Keratinocyte (primary cell): ENCODE data around the gene CPA4. TPM values are rescaled to one million over a fixed set of nuclear protein-coding genes. Genes with fewer than 3 reads are reported as not detected.
A peak's percentile ranks its signal among the peaks of the same experiment; 100 is the strongest.

Source experiments
- DNase-seq: peaks from one replicate; pipeline ENCODE4 v3.0.0-alpha.2; 2011; ENCODE audit warnings: low read depth, missing footprints, low spot score
- FAIRE-seq: peaks from 2 replicates; lab custom pipeline; 2011; peaks lifted over from hg19 to GRCh38; lab: Jason Lieb, UNC
- H2AFZ ChIP-seq: 2 replicates; pipeline ENCODE4 v1.6.0; 2012; ENCODE audit warnings: low read length, control low read depth, inconsistent platforms; ENCODE audit not compliant: control insufficient read depth
- H3K27ac ChIP-seq: 2 replicates; pipeline ENCODE4 v1.5.1; 2011; ENCODE audit warnings: low read length; ENCODE audit not compliant: control insufficient read depth, insufficient read depth
- H3K27me3 ChIP-seq: 3 replicates; pipeline ENCODE4 v1.6.0; 2011; ENCODE audit warnings: low read length; ENCODE audit not compliant: control insufficient read depth, insufficient read depth; ENCODE audit errors: extremely low read depth
- H3K36me3 ChIP-seq, 2 experiments: 2 replicates in 1 of 2; 3 replicates in 1 of 2; pipeline ENCODE4 v1.5.1; 2011; ENCODE audit warnings: low read length in 2 of 2, mild to moderate bottlenecking in 1 of 2; ENCODE audit not compliant: control insufficient read depth in 2 of 2, insufficient read depth in 2 of 2; ENCODE audit errors: extremely low read depth in 1 of 2
- H3K4me1 ChIP-seq: 3 replicates; pipeline ENCODE4 v1.5.1; 2011; ENCODE audit warnings: low read length; ENCODE audit not compliant: control insufficient read depth, insufficient read depth; ENCODE audit errors: extremely low read depth
- H3K4me2 ChIP-seq: 3 replicates; pipeline ENCODE4 v1.6.0; 2011; ENCODE audit warnings: low read depth, low read length; ENCODE audit not compliant: control insufficient read depth, insufficient read depth; ENCODE audit errors: extremely low read depth
- H3K4me3 ChIP-seq, 3 experiments: fragments of 200-600 bp in 1 of 3; sonication (generic) in 1 of 3; 2 replicates in 2 of 3; 3 replicates in 1 of 3; pipeline ENCODE4 v1.5.1; 2011 to 2016; ENCODE audit warnings: low read length in 3 of 3, mild to moderate bottlenecking in 3 of 3, control low read depth in 2 of 3, inconsistent platforms in 1 of 3, low read depth in 1 of 3, mixed read lengths in 1 of 3, mixed run types in 1 of 3, moderate library complexity in 1 of 3; ENCODE audit not compliant: control insufficient read depth in 2 of 3, insufficient read depth in 2 of 3; ENCODE audit errors: extremely low read depth in 1 of 3
- H3K79me2 ChIP-seq: 2 replicates; pipeline ENCODE4 v1.6.0; 2012; ENCODE audit warnings: low read length; ENCODE audit not compliant: control insufficient read depth, insufficient read depth
- H3K9ac ChIP-seq: 3 replicates; pipeline ENCODE4 v1.6.0; 2011; ENCODE audit warnings: low read length; ENCODE audit not compliant: control insufficient read depth, insufficient read depth; ENCODE audit errors: extremely low read depth
- H3K9me1 ChIP-seq: 3 replicates; pipeline ENCODE4 v1.6.0; 2011; ENCODE audit warnings: low read length; ENCODE audit not compliant: control insufficient read depth, insufficient read depth; ENCODE audit errors: extremely low read depth
- H3K9me3 ChIP-seq: 2 replicates; pipeline ENCODE4 v1.5.1; 2012; ENCODE audit warnings: low read depth, low read length; ENCODE audit not compliant: control insufficient read depth
- H4K20me1 ChIP-seq: 3 replicates; pipeline ENCODE4 v1.6.0; 2011; ENCODE audit warnings: low read length; ENCODE audit not compliant: control insufficient read depth, insufficient read depth; ENCODE audit errors: extremely low read depth
- CTCF ChIP-seq, 3 experiments: IDR thresholded peaks in 1 of 3; conservative IDR thresholded peaks in 1 of 3; optimal IDR thresholded peaks in 1 of 3; 2 replicates in 2 of 3; 3 replicates in 1 of 3; pipeline versions ENCODE3 to v1.5.1; 2011; ENCODE audit warnings: low read length in 3 of 3, mild to moderate bottlenecking in 3 of 3, moderate library complexity in 2 of 3, control low read depth in 1 of 3, inconsistent platforms in 1 of 3; ENCODE audit not compliant: insufficient read depth in 2 of 3; ENCODE audit errors: extremely low read depth in 1 of 3
- EZH2 ChIP-seq: IDR thresholded peaks from one replicate; pipeline ENCODE4 v1.6.1; 2012; ENCODE audit warnings: inconsistent platforms, mild to moderate bottlenecking, low read length, moderate library complexity
- dilution Hi-C: fragments of 300-500 bp; cut with MboI; formaldehyde crosslinking; loops from one replicate; pipeline ENCODE4 v1.7.0; 2020; ENCODE audit warnings: low sequenced_read_pairs; ENCODE audit not compliant: extremely low pct_ligation_motif_present
- polyA plus RNA-seq, 5 experiments: library from polyadenylated mRNA; depleted of rRNA in 3 of 5; stranded (reverse) in 3 of 5; stranded (forward) in 1 of 5; unstranded in 1 of 5; fragments of >200 nt; gene quantifications; 1 replicate in 1 of 5; 2 replicates in 3 of 5; 3 replicates in 1 of 5; pipeline versions ENCODE4 v1.2.1 to v1.2.3, GENCODE V29; 2011 to 2012; ENCODE audit warnings: missing spikeins in 2 of 5, low read depth in 1 of 5, low replicate concordance in 1 of 5

CPA4 gene
- polyA plus RNA-seq, 1 donor (not counting 4 experiments of a cell fraction or from before 2014, with no cell fraction given) = 248 TPM

GRCh38 chr7:130288829-130289228, 4.1 kb upstream of the CPA4 start:
- peak in 1 of 3 experiments; percentile 21 for TF ChIP-seq CTCF (optimal IDR thresholded peaks at IDR 0.05 in 1 of 3, IDR thresholded peaks at IDR 0.05 in 1 of 3, conservative IDR thresholded peaks at IDR 0.05 in 1 of 3; ENCODE audit: extremely low read depth in 1 of 3, insufficient read depth in 2 of 3, low read length in 3 of 3)
- no peak for TF ChIP-seq EZH2
- no peak for FAIRE-seq
- H3K9me3 ChIP-seq = no peaks in the 10 kb centered on the region
- H2AFZ ChIP-seq = no peak overlapping the region
- dilution Hi-C loops = no loop called here
- H3K9ac ChIP-seq = no peak overlapping the region
- H3K27me3 ChIP-seq = no peaks in the 10 kb centered on the region
- no peaks in the 10 kb centered on the region for H4K20me1 ChIP-seq
- H3K36me3 ChIP-seq = no peaks in the 10 kb centered on the region
- peaks cover 7% of the 10 kb centered on the region for H3K79me2 ChIP-seq
- no peaks in the 10 kb centered on the region for H3K9me1 ChIP-seq
- H3K4me3 ChIP-seq = no peak overlapping the region
- no peak for DNase-seq
- H3K27ac ChIP-seq = no peak overlapping the region
- no peak overlapping the region for H3K4me2 ChIP-seq
- H3K4me1 ChIP-seq = peaks cover 43% of the 10 kb centered on the region

DNA sequence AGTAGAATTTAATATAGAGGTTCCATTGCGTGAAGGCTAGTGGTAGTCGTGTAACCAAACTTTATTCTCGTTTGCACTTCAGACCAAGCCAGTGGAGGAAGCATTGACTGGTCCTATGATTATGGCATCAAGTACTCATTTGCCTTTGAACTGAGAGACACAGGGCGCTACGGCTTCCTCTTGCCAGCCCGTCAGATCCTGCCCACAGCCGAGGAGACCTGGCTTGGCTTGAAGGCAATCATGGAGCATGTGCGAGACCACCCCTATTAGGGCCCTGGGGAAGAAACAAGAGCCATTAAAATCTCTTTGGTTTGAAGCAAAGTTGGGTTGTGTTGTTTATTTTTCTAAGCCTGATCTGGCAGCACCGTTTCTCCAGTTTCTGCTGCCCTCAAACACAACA, 3.5 kb upstream of the CPA4 start:
- H3K27ac ChIP-seq = no peak overlapping the region
- no peak overlapping the region for H3K4me3 ChIP-seq
- no peak for TF ChIP-seq EZH2
- TF ChIP-seq CTCF (optimal IDR thresholded peaks at IDR 0.05 in 1 of 3, IDR thresholded peaks at IDR 0.05 in 1 of 3, conservative IDR thresholded peaks at IDR 0.05 in 1 of 3; ENCODE audit: extremely low read depth in 1 of 3, insufficient read depth in 2 of 3, low read length in 3 of 3) = no peak
- dilution Hi-C loops = no loop called here
- no peaks in the 10 kb centered on the region for H3K36me3 ChIP-seq
- H3K9me1 ChIP-seq = no peaks in the 10 kb centered on the region
- no peak overlapping the region for H3K4me2 ChIP-seq
- H3K9me3 ChIP-seq = no peaks in the 10 kb centered on the region
- H3K4me1 ChIP-seq = peaks cover 50% of the 10 kb centered on the region
- H3K27me3 ChIP-seq = no peaks in the 10 kb centered on the region
- FAIRE-seq (no peak), DNase-seq (no peak)
- peaks cover 8% of the 10 kb centered on the region for H3K79me2 ChIP-seq
- peaks cover 1% of the 10 kb centered on the region for H4K20me1 ChIP-seq
- H2AFZ ChIP-seq = no peak overlapping the region
- no peak overlapping the region for H3K9ac ChIP-seq
